ENCODE measurements around the gene ANKRD44.
"Not testable (repeated sequence)": the region's sequence is repeated elsewhere in the genome, so short reads cannot be mapped to it uniquely, and the experiment has no call there.

ANKRD44 gene

DNA sequence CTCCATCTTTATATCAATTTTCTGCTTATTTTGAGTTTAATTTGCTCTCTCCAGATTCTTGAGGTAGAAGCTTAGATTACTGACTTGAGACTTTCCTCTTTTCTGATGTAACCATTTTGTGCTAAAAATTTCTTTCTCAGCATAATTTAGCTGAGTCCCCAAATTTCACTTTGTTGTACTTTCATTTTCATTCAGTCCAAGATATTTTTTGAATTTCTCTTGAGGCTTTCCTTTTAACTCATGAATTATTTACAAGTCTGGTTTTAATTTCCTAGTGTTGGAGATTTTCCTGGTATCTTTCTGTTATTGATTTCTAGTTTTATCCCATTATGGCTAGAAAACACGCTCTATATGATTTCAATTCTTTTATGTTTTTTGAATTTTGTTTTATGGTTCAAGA, 239.4 kb downstream of the ANKRD44 start:
- DNase-seq, result no peak

DNA sequence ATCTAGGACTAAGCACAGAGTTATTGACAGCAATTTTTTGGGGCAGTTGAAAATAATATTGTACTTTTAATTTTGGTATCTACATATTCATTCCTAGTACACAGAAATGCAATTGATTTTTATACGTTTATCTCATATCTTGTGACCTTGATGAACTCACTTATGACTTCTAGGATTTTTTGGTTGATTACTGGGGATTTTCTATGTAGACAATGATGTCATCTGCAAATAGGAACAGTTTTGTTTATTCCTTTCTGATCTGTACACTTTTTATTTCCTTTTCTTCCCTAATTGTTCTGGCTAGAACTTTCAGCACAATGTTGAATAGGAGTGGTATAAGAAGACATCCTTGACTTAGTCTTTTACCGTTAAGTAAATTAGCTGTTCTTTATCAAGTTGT, 240.6 kb downstream of the ANKRD44 start:
- DNase-seq, result no peak

DNA sequence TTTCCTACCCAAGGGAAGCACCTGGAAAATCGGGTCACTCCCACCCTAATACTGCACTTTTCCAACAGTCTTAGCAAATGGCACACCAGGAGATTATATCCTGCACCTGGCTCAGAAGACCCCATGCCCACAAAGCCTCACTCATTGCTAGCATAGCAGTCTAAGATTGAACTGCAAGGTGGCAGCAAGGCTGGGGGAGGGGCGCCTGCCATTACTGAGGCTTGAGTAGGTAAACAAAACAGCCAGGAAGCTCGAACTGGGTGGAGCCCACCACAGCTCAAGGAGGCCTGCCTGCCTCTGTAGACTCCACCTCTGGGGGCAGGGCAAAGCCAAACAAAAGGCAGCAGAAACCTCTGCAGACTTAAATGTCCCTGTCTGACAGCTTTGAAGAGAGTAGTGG, 248.0 kb downstream of the ANKRD44 start:
- not testable (repeated sequence) for DNase-seq

DNA sequence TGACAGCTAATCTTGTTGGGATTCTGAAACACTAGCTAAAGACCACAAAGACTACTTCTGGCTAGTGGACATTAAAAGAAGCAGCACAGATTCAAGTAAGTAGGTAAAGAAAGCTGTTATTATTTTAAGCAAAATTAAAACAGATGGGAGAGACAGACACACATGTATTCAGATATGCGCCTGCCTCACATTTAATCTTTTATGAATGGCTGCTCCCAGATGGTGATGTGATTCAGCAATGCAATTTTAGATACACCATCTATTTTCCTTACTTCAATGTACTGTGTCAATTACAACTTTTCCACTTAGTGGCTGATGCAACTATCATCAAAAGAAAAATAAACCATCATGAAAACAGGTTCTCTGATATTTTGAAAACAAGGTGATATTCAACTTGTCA, 251.1 kb downstream of the ANKRD44 start:
- no peak for DNase-seq

DNA sequence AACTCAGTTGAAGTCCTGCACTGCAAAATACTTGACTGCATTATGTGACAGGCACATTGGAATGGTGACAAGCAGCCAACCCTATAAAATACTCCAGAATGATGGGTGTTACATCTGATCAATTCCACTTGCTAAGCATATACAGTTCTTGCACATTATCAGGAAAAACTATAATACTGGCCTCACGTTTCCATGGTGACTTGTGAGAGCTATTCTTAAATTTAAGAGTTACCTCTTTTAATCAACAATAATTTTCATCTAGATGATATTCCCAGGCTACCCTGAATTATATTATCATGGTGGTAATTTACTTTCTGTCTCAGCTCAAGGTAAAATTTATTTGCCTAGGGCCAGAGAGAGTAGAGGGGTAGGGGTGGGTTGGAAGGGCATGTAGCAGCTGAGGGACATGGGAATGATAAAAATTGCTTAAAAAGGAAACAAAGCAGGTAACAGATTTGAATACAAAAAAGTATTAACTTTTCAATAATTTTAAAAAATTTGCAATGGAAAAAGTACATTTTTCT, 251.7 kb downstream of the ANKRD44 start:
- no peak for DNase-seq

DNA sequence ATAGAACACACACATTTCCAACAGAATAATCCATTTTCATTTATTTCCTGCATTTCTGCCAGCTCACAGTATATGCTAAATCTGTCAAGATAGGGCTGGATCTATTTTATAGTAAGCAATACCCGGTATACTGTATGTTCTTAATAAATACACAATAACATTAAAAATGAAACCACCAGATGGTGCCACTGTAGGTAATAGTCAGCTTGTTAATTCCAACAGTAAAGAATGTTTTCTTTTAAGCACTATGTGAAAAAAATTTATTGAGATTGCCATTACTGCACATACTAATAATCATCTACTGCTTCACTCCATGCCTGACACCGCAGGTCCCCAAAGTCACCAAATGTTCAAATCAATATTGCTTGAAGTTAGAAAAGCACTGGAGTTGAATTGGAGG, 252.6 kb downstream of the ANKRD44 start:
- DNase-seq, result no peak

DNA sequence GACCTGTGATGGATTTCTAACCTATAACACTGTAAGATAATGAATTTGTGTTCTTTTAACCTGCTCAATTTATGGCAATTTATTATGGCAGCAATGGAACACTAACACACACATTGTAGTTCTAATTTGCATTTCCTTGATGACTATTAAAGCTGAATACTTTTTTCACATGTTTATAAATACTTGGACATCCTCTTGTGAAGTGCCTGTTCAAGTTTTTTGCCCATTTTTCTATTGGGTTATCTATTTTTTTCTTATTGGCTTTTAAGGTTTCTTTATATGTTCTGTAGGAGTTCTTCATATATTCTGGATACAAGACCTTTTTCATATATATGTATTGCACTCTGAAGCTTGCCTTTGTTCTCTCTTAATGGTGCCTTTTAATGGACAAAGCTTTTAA, 255.5 kb downstream of the ANKRD44 start:
- no peak for DNase-seq

DNA sequence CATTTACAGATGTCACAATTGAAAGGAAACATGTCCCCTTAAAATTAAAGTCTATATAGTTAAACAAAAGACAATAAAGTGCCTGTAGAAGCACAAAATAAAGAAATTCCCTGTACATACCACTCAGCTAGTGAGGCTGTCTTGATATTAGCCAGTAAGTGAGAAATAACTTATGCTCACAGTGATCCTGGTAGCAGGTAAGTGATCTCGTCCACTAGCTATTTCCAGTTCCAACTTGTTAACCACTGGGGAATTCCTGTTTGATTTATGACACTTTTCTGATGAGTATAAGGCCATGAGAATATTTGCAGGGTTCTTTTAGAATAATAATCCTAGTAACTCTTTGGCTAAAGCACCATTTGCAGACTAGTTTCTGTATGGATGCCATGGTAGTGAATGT, 256.1 kb downstream of the ANKRD44 start:
- DNase-seq, result no peak

DNA sequence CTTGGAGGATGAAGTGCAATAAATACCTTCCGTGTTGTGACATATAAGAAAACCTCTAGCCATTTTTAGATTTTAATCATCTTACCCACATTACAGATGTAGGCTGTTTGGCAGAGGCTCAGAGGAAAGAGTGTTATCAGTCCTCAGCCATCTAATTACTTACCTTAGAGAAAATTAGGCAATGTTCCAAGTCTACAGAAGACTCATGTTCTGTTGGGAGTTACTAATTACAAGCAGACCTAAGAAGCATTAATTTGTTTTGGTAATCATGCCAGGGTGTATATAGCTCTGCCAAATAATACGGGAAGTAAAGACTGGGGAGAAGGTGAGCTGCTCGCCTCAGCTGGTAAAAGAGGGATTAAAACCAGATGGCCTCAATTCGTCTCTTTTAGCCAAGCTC, 258.2 kb downstream of the ANKRD44 start:
- DNase-seq, result no peak

DNA sequence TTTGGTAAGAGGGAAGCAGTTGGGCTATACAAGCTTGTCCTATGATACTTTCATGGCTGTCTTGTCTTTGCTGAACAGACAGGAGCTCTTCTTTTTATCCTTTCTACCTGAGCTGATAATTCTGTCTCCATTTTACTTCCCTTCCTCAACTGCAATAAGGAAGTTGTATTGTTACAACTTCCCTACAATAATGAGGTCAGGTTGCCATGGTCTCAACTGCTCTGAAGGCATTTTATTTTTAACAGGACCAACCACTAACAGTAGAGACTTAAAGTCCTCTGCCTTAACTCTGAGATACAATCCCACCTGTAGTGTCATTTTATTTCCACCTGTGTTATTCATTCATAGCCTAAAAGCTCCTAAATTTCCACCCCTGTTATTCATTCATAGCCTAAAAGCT, 265.5 kb downstream of the ANKRD44 start:
- DNase-seq, result no peak

DNA sequence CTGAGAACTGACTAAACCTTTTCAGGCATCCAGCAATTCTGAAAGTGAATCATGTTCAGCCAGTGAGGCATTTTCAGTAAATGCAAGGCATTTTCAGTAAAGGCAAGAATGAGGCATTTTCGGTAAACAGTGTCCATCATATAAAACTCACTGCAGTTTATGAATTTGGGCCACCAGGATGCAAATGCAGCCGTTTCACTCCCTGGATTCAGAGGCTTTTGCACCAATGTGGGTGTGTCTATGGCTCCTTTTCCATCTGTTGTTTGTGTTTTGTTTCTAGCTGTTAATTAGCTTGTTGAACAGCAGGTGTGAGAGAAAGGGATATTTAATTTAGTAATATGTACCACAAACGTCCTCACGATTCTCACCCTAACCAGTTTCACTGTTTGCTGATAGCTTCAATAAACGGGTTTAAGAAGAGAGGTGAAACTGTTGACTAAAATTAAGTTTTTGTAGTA, 267.8 kb downstream of the ANKRD44 start:
- DNase-seq, result no peak

DNA sequence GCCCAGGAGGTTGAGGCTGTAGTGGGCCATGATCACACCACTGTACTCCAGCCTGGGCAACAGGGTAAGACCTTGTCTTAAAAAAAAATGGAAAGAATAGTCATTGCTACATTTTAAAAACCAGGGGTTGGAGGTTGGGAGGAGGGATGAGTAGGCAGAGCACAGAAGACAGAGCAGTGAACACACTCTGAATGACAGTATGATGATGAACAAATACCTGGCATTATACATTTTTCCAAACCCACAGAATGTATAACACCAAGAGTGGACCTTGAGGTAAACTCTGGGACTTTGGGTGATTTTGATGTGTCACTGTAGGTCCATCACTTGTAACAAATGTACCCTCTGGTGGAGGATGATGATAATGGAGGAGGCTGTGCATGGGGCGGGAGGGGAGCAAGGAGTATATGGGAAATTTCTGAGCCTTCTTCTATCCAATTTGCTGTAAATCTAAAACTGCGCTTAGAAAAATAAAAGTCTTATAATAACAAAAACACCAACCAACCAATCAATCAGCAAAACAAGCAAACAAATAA, 272.6 kb downstream of the ANKRD44 start:
- DNase-seq, result no peak

DNA sequence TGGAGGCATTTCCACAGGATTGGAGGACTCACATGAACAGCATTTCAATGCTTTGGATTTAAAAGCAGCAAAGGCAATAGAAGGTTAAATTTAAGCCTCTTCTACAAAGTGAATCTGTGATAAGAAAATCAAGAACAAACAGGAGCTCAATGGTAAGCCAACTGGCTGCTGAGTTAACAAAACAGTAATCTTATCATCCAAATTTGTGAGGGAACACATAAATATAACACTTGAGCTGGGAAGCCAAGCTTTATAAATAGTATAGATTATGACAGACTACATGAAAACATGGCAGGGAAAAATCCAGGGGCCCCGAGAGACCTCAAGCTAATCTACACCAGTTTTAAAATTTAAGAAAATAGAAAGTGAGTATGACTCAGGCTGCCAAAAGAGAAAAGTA, 275.6 kb downstream of the ANKRD44 start:
- no peak for DNase-seq

DNA sequence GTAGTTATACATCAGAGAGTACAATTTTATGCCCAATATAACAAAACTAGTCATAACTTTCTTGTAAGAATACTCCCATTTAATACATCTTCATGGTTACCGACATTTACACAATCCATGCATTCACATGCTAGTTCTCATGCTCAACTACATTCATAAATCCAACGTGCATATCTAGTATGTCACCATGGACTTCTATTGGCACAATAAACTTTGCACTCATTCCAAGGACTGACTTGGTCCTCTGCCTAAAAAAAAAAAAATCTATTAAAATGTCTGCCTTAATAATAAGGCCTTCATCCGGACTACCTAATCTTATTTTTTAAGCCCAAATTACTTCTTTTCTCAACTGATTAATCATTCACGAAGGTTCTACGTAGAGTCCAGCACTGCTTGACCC, 276.3 kb downstream of the ANKRD44 start:
- DNase-seq, result no peak

DNA sequence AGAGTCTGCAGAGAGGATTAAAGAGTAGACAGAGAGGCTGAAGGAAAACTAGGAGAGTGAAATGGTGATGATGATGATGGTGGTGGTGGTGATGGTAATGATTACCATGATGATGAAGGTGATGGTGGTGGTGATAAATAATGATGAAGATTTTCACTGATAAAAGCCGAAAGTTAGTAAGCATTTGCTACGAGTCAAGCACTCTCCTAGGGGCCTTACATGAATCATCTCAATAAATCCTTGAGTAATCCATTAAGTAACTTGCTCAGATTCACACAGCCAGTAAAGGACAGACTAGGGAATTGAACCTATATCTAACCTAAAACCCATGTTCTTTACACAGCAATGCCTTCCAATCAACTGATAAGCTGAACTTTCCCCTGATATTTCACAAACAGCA, 277.4 kb downstream of the ANKRD44 start:
- no peak for DNase-seq

DNA sequence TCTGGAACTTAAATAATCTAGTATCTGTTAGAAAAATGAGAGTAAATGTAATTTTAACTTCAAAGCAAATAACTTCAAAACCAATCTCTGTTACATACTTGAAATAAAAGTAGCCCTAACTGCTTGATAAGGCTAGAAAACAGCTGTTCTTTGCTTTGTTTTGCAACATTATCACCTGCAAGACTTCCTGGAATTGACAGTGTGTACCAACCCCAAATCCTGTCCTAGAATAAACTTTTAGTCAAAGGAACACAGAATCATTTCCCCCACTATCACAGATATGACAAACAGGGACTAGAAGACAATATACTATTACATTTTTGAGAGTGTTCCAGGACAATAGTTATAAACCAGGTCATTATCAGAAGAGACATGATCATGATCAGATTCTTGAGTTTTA, 278.8 kb downstream of the ANKRD44 start:
- DNase-seq, result no peak

DNA sequence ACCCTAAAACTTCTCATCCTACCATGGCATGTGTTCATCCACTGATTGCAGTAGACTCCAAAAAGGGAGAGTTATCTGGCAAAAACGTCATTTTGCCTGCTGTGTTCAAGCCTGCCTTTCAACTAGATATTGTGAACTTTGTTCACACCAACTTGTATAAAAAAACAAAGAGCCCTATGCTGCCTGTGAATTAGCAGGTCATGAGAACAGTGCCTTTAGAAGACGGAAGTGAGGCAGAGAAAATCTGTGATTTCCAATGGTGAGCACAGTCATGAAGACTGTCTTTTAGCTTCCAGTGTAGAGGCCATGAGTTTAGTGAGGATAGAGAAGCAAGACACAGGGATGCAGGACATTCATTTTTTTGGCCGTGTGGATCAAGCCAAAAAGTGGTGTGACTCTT, 280.5 kb downstream of the ANKRD44 start:
- DNase-seq, result no peak

DNA sequence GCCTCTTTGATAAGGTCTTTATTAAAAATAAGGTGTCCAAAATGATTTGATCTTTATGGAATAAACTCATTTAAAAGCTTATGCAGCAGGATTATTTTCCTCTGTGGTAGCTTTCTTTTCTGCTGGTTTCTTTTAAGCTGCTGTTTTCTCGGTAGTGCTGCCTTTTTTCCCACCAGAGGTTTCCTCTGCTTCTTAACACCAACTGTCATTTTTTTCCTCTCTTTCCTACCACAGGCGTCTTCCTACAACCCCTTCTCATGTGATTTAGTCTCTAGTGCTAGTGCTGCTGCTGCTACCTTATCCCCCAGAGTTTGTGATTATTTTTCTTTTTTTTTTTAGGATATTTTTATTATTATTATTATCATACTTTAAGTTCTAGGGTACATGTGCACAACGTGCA, 281.9 kb downstream of the ANKRD44 start:
- no peak for DNase-seq

DNA sequence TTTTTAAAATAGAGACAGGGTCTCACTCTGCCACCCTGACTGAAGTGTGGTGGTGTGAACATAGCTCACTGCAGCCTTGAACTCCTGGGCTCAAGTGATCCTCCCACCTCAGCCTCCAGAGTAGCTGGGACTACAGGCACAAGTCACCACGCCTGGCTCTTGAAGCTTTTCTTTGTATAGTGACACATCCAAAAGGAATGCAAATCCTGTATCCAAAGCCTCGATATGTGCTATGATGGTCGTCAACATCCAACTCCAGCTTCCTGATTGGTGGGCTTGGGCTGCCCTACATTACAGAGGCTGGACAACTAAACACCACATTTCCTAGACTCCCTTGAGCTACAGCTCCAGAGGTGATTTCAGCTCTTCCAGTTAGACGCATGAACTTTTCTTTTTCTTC, 282.4 kb downstream of the ANKRD44 start:
- no peak for DNase-seq

DNA sequence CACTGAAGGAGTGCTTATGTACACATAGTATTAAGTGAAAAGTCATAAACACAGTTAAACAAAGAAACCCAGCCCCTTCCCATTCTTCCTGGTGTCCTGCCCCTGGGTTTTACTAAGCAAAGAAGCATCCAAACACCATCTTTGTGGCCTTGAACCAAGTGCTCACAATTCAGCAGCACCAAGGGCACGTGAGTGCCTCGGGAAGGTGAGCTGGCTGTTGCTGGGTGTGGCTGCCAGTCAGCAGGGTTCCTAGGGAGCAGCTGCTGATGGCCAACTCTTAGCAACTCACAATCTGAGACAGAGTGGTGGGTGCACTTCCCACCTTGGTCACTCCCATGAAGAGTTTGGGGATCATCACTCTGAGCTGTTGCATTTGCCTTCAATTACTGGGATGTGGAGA, 286.4 kb downstream of the ANKRD44 start:
- DNase-seq, result no peak

DNA sequence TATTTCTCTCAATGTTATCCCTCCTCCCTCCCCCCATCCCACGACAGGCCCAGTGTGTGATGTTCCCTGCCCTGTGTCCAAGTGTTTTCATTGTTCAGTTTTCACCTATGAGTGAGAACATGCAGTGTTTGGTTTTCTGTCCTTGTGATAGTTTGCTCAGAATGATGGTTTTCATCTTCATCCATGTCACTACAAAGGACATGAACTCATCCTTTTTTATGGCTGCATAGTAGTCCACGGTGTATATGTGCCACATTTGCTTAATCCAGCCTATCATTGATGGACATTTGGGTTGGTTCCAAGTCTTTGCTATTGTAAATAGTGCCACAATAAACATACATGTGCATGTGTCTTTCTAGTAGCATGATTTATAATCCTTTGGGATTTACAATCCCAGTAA, 289.7 kb downstream of the ANKRD44 start:
- DNase-seq, result not testable (repeated sequence)

DNA sequence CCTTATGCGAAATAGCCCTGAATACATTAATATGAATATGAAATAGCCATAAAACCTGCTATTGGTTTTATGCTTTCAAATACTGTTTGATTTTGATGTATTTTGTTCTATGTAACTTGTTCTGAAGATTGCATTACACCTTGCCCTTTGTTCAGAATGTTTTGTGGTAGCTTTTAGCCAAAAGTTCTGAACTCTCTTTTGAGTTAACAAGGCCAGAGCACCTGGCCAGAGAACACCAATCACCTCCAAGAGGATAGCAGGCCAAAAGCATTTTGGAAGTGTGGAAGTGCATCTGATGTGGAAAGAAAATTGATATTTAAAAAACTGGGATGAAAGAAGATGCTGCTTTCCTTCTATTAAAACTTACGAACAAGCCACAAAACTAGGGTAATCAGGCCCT, 297.5 kb downstream of the ANKRD44 start:
- DNase-seq, result no peak

DNA sequence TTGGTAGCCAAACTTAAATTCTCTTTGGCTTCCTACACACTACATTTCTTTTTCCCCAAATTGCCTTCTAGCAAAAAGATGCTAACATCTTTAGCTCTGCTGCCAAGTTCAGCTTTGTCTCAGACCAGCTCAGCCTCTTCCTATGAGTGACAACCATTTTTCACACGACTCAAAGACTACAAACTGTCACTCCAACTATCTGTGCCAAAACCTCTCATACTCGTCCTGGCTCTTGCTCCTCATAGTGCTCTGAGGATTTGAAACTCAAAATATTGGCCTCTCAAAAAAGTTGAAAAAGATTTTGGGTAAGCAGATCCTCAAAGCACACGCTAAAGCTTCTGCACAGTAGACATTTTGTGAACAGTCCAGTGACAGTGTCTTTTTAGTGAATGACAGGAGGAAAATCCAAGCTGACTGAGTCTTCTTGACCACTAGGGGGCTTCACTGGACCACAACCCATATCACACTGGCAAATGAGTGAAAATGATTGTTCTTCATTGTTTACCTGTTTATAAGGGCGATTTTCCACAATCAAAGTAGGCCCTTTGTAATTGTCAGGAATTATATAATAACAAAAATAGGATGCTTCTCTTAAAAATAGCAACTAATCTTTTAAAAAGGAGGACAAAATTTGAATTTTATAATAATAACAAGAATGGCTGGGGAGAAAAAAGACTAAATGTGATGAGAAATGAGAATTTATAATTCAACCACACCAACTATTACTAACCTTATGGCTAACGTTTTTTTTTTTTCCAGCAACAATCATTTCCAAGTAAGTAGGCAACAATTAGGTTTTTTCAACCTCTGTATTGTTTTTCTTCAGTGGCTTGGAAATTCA, 298.6 kb downstream of the ANKRD44 start:
- no peak for DNase-seq

DNA sequence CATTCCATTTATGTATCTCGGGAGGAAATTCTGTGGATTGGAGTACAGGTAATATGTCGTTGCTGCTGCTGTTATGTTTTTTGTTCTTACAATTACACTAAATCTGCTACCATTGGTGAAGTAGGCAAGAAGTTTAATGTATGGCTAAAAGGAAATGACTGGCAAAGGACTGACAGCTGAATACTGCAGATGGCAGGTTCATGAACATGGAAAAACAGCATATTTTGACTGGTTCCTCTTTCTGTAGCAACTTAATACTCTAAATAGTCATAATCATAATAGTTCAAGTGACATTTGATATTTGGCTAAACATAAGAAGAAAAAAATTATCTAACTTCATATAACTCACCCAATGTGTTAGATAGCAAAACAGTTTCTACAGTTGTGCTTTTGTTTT, 299.6 kb downstream of the ANKRD44 start:
- no peak for DNase-seq

Measured in activated CD8-positive, alpha-beta memory T cell treated with anti-CD3 and anti-CD28 coated beads, Interleukin-2, amount 50 U/mL, for 48 hours (primary cell).